Mesothelial cell of epicardium (in vitro differentiated cells): ENCODE results near the gene KANK3. TPM values are rescaled to one million over a fixed set of nuclear protein-coding genes. Genes with fewer than 3 reads are reported as not detected.

Experiments used
- DNase-seq, 2 experiments: peaks; one replicate each; pipeline ENCODE4 v3.0.0; 2021; ENCODE audit warnings: low spot score in 2 of 2; ENCODE audit not compliant: unreplicated experiment in 2 of 2
- H3K27ac Mint-ChIP-seq: 2 replicates; pipeline ENCODE4 v1.8.0; 2021; ENCODE audit warnings: mixed read lengths
- H3K27me3 Mint-ChIP-seq: 2 replicates; pipeline ENCODE4 v1.8.0; 2021; ENCODE audit warnings: low read depth, mixed read lengths
- H3K36me3 Mint-ChIP-seq: 2 replicates; pipeline ENCODE4 v1.8.0; 2021; ENCODE audit warnings: mixed read lengths
- H3K4me1 Mint-ChIP-seq: 2 replicates; pipeline ENCODE4 v1.8.0; 2021; ENCODE audit warnings: mixed read lengths
- H3K4me3 Mint-ChIP-seq: 2 replicates; pipeline ENCODE4 v1.8.0; 2021; ENCODE audit warnings: mild to moderate bottlenecking, moderate library complexity, mixed read lengths
- H3K9me3 Mint-ChIP-seq: 2 replicates; pipeline ENCODE4 v1.8.0; 2021; ENCODE audit warnings: mixed read lengths
- CTCF ChIP-seq: fragments of 200-600 bp; sonication (generic); IDR thresholded peaks from one replicate; pipeline ENCODE4 v1.5.0; 2021; ENCODE audit warnings: antibody characterized with exemption; ENCODE audit not compliant: unreplicated experiment
- total RNA-seq: library from RNA; stranded (reverse); gene quantifications from 3 replicates; pipeline ENCODE4 v1.2.1, GENCODE V29; 2021

Gene KANK3
- total RNA-seq, 1 donor from 2014 or later, result 2.3 TPM

GRCh38 chr19:8308891-8309291, 34.2 kb downstream of the KANK3 start:
- TF ChIP-seq CTCF, result no peak

GRCh38 chr19:8307965-8308866, 34.8 kb downstream of the KANK3 start, which contains the start of gene CD320:
Gene CD320 (minus strand): TSS chr19:8308358. CDS start chr19:8308290, 68 bp downstream.
- Mint-ChIP-seq H3K4me1 (peaks cover 17% of the 10 kb centered on the region), H3K36me3 (peaks cover 10% of the 10 kb centered on the region), H3K27ac (peak within 1 kb of the TSS; percentile 89), H3K4me3 (peak within 1 kb of the TSS; percentile 85), H3K9me3 (no peaks in the 10 kb centered on the region), H3K27me3 (no peaks in the 10 kb centered on the region)
- peak; percentile 92 to 96 for DNase-seq
- TF ChIP-seq CTCF, result no peak

More at GRCh38 chr19:8308891-8309291, 34.2 kb downstream of the KANK3 start:
- Mint-ChIP-seq H3K9me3 (no peaks in the 10 kb centered on the region), H3K27me3 (no peaks in the 10 kb centered on the region), H3K4me1 (peaks cover 17% of the 10 kb centered on the region), H3K36me3 (peaks cover 10% of the 10 kb centered on the region), H3K4me3 (peak overlapping the region; percentile 85), H3K27ac (peak overlapping the region; percentile 84)
- peak in 1 of 2 experiments; percentile 31 for DNase-seq

- Mint-ChIP-seq H3K27me3 (no peaks in the 10 kb centered on the region), H3K4me1 (peaks cover 17% of the 10 kb centered on the region), H3K4me3 (peak overlapping the region; percentile 85), H3K27ac (peak overlapping the region; percentile 89), H3K9me3 (no peaks in the 10 kb centered on the region), H3K36me3 (peaks cover 10% of the 10 kb centered on the region)
- peak in 1 of 2 experiments; percentile 41 for DNase-seq
- no peak for TF ChIP-seq CTCF
Observed at GRCh38 chr19:8307400-8307964, 35.6 kb downstream of the KANK3 start.

- TF ChIP-seq CTCF, result no peak
Observed at GRCh38 chr19:8306235-8307054, 36.6 kb downstream of the KANK3 start.

GRCh38 chr19:8305798-8306197, 37.3 kb downstream of the KANK3 start:
- peak in 1 of 2 experiments; percentile 25 for DNase-seq
- Mint-ChIP-seq H3K4me1 (peaks cover 17% of the 10 kb centered on the region), H3K36me3 (peaks cover 4% of the 10 kb centered on the region), H3K4me3 (no peak overlapping the region), H3K27me3 (no peaks in the 10 kb centered on the region), H3K9me3 (no peaks in the 10 kb centered on the region), H3K27ac (no peak overlapping the region)
- no peak for TF ChIP-seq CTCF

More at GRCh38 chr19:8306235-8307054, 36.6 kb downstream of the KANK3 start:
- Mint-ChIP-seq H3K27me3 (no peaks in the 10 kb centered on the region), H3K36me3 (peaks cover 10% of the 10 kb centered on the region), H3K4me1 (peaks cover 17% of the 10 kb centered on the region), H3K27ac (no peak overlapping the region), H3K9me3 (no peaks in the 10 kb centered on the region), H3K4me3 (peak overlapping the region; percentile 85)
- DNase-seq, result peak in 1 of 2 experiments; percentile 26
